Liver (tissue), 9 donors: ENCODE measurements around the gene PNPLA6. TPM values are rescaled to one million over a fixed set of nuclear protein-coding genes. Genes with fewer than 3 reads are reported as not detected.

Experiments used
- DNase-seq: peaks from one replicate; pipeline ENCODE4 v3.0.0-alpha.2; 2017; ENCODE audit warnings: low spot score
- H3K27ac ChIP-seq, 2 donors: one replicate each; pipeline ENCODE4 v1.7.0; 2013; ENCODE audit warnings: inconsistent platforms in 2 of 2, low read length in 2 of 2, control low read depth in 1 of 2, low read depth in 1 of 2, mild to moderate bottlenecking in 1 of 2
- H3K27me3 ChIP-seq, 4 donors: one replicate each; pipeline versions ENCODE4 v1.6.1 to v1.7.0; 2013; ENCODE audit warnings: low read length in 3 of 4, inconsistent platforms in 1 of 4, mild to moderate bottlenecking in 1 of 4, moderate library complexity in 1 of 4; ENCODE audit not compliant: control insufficient read depth in 4 of 4, insufficient read depth in 4 of 4
- H3K36me3 ChIP-seq, 4 donors: one replicate each; pipeline versions ENCODE4 v1.6.1 to v1.7.0; 2013; ENCODE audit warnings: low read length in 3 of 4, mild to moderate bottlenecking in 3 of 4, low read depth in 1 of 4, moderate library complexity in 1 of 4; ENCODE audit not compliant: control insufficient read depth in 4 of 4, insufficient read depth in 3 of 4
- H3K4me1 ChIP-seq, 4 donors: one replicate each; pipeline versions ENCODE4 v1.6.1 to v1.7.0; 2013; ENCODE audit warnings: low read length in 3 of 4, mild to moderate bottlenecking in 3 of 4, moderate library complexity in 1 of 4; ENCODE audit not compliant: control insufficient read depth in 4 of 4, insufficient read depth in 4 of 4
- H3K4me3 ChIP-seq, 3 donors: one replicate each; pipeline versions ENCODE4 v1.6.1 to v1.7.0; 2013; ENCODE audit warnings: low read length in 3 of 3, control low read depth in 1 of 3, low read depth in 1 of 3, mild to moderate bottlenecking in 1 of 3
- H3K9ac ChIP-seq, 2 donors: one replicate each; pipeline ENCODE4 v1.7.0; 2013; ENCODE audit warnings: low read length in 2 of 2, mild to moderate bottlenecking in 2 of 2, moderate library complexity in 2 of 2, control low read depth in 1 of 2, low read depth in 1 of 2
- H3K9me3 ChIP-seq, 4 donors: one replicate each; pipeline versions ENCODE4 v1.6.1 to v1.7.0; 2013; ENCODE audit warnings: low read length in 3 of 4; ENCODE audit not compliant: control insufficient read depth in 4 of 4
- CTCF ChIP-seq: fragments of 150-350 bp; IDR thresholded peaks from 2 replicates; pipeline ENCODE4 v1.5.1; 2017; ENCODE audit warnings: improper control_type of control experiment, low read depth, low read length; ENCODE audit not compliant: missing input control
- EGR1 ChIP-seq, 2 donors: IDR thresholded peaks; 2 replicates each; pipeline ENCODE4 v1.6.1; 2016 to 2018; ENCODE audit warnings: antibody characterized with exemption in 2 of 2, low read depth in 2 of 2
- HNF4A ChIP-seq, 2 donors: conservative IDR thresholded peaks; 2 replicates each; pipeline ENCODE4 v1.6.1; 2016; ENCODE audit warnings: antibody characterized with exemption in 2 of 2, mild to moderate bottlenecking in 2 of 2
- HNF4G ChIP-seq: IDR thresholded peaks from 2 replicates; pipeline ENCODE4 v1.6.1; 2016; ENCODE audit warnings: antibody characterized with exemption
- NR2F2 ChIP-seq: IDR thresholded peaks from 2 replicates; pipeline ENCODE4 v1.6.1; 2016; ENCODE audit warnings: antibody characterized with exemption
- RAD21 ChIP-seq, 2 donors: IDR thresholded peaks; 2 replicates each; pipeline ENCODE4 v1.6.1; 2016; ENCODE audit warnings: antibody characterized with exemption in 2 of 2, mild to moderate bottlenecking in 2 of 2
- TAF1 ChIP-seq: conservative IDR thresholded peaks from 2 replicates; pipeline ENCODE4 v1.6.1; 2016; ENCODE audit warnings: antibody characterized with exemption, mild to moderate bottlenecking
- YY1 ChIP-seq: IDR thresholded peaks from 2 replicates; pipeline ENCODE4 v1.6.1; 2016; ENCODE audit warnings: antibody characterized with exemption, mild to moderate bottlenecking
- ZBTB33 ChIP-seq: IDR thresholded peaks from 2 replicates; pipeline ENCODE4 v1.6.1; 2016; ENCODE audit warnings: antibody characterized with exemption
- WGBS: extraction: QIAGEN DNeasy Blood & Tissue Kit; methylation state at CpG from one replicate; pipeline ENCODE4 v1.1.7; 2013; 5-methylcytosine and 5-hydroxymethylcytosine counted together
- polyA plus RNA-seq, 2 donors: library from polyadenylated mRNA; stranded (reverse) in 1 of 2; unstranded in 1 of 2; fragments of 200-250 nt in 1 of 2; fragments of >200 nt in 1 of 2; fragmentation: Nextera tagmentation in 1 of 2; extraction: Ambion mirVana in 1 of 2; gene quantifications; one replicate each; pipeline versions ENCODE4 v1.2.1 to v1.2.3, GENCODE V29; 2013 to 2015
- total RNA-seq, 2 donors: library from RNA; depleted of rRNA; stranded (reverse); fragments of >200 nt; gene quantifications; one replicate each; pipeline ENCODE4 v1.2.3, GENCODE V29; 2014
- donor health status: healthy.
- donor health status: healthy.
- donor health status: healthy.
- donor health status: healthy.
- donor health status: healthy.

Gene PNPLA6
- total and polyA plus RNA-seq, 4 donors: 20.9 to 68.4 (median 28.0) TPM

- TF ChIP-seq TAF1: no peak
- TF ChIP-seq CTCF: no peak
- TF ChIP-seq YY1: no peak
- peak in 1 of 2 donors; percentile 35 for TF ChIP-seq HNF4A (conservative IDR thresholded peaks at IDR 0.05)
- no peak for TF ChIP-seq EGR1 (IDR thresholded peaks at IDR 0.05; ENCODE audit: low read depth in 2 of 2)
- no peak for TF ChIP-seq RAD21 (IDR thresholded peaks at IDR 0.05)
- 3% methylated on average over 70 of the region's 70 CpGs for WGBS
- peaks cover 2 to 13% (median 6%) of the 10 kb centered on the region in 4 donors for H3K4me1 ChIP-seq
- H3K9me3 ChIP-seq: no peaks in the 10 kb centered on the region
- H3K4me3 ChIP-seq: peak overlapping the region; percentile 26 to 97 (median 79)
- DNase-seq: no peak
- peak overlapping the region in 1 of 2 donors; percentile 1 for H3K9ac ChIP-seq
- peak overlapping the region; percentile 22 to 50 for H3K27ac ChIP-seq
- H3K27me3 ChIP-seq: no peaks in the 10 kb centered on the region
- H3K36me3 ChIP-seq: peaks cover 0 to 2% (median 0%) of the 10 kb centered on the region in 4 donors
Observed at GRCh38 chr19:7596211-7596937, 60.9 kb downstream of the PNPLA6 start.

- H3K4me3 ChIP-seq: no peak overlapping the region
- 76% methylated on average over 9 of the region's 9 CpGs for WGBS
- H3K27ac ChIP-seq: no peak overlapping the region
- peaks cover 4 to 21% (median 8%) of the 10 kb centered on the region in 4 donors for H3K4me1 ChIP-seq
- TF ChIP-seq EGR1 (IDR thresholded peaks at IDR 0.05; ENCODE audit: low read depth in 2 of 2): no peak
- TF ChIP-seq NR2F2: no peak
- no peak for TF ChIP-seq ZBTB33
- no peak for TF ChIP-seq HNF4A (conservative IDR thresholded peaks at IDR 0.05)
- TF ChIP-seq HNF4G: no peak
- peaks cover 0 to 2% (median 0%) of the 10 kb centered on the region in 4 donors for H3K36me3 ChIP-seq
- no peaks in the 10 kb centered on the region for H3K9me3 ChIP-seq
- no peak for DNase-seq
- no peak overlapping the region for H3K9ac ChIP-seq
- no peaks in the 10 kb centered on the region for H3K27me3 ChIP-seq
Observed at GRCh38 chr19:7597689-7598088, 62.2 kb downstream of the PNPLA6 start.

- Histone ChIP-seq H3K9me3 (no peaks in the 10 kb centered on the region), H3K36me3 (peaks cover 0 to 2% (median 0%) of the 10 kb centered on the region in 4 donors), H3K4me3 (no peak overlapping the region), H3K27me3 (no peaks in the 10 kb centered on the region), H3K4me1 (peaks cover 4 to 21% (median 8%) of the 10 kb centered on the region in 4 donors), H3K9ac (no peak overlapping the region), H3K27ac (no peak overlapping the region)
- 87% methylated on average over 6 of the region's 6 CpGs for WGBS
- no peak for DNase-seq
- TF ChIP-seq YY1: no peak
Observed at GRCh38 chr19:7598180-7598579, 62.7 kb downstream of the PNPLA6 start.
